ENCODE data around the gene ATF3.
"Not testable (repeated sequence)": the region's sequence is repeated elsewhere in the genome, so short reads cannot be mapped to it uniquely, and the experiment has no call there.

Gene ATF3

DNA sequence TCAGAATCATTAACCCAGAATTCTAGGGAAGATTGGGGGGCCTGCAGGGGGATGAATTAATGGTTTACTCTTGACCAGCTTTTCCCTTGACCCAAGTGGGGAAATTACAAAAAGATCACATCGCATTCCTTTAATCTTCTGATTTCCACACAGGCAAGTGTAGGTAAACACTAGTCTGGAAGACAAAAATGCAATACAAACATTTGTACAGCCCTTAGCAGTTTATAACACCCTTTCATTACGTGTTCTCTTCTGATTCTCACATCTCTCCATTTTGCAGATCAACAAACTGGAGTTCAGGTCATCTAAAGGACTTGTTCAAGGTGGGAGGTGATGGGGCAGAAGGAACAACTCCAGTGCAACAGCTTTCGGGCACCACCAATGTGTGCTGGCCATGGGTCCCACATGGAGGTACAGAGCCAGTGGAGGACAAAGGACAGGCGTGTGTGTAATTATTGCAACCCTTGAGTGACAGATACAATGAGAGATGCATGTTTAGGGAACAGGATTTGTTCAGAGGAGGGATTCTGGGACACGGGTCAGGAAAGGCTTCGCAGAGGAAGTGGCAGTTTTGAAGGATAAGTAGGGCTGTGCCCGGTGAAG lies 20.4 kb downstream of the ATF3 start:
- Histone ChIP-seq H3K36me3 (ENCODE audit: control insufficient read depth, insufficient read depth, low read length) (no peaks in the 10 kb centered on the region), H3K27ac (ENCODE audit: low read depth, low read length) (no peak overlapping the region), H3K27me3 (ENCODE audit: control insufficient read depth, insufficient read depth, low read length) (no peaks in the 10 kb centered on the region), H3K9ac (ENCODE audit: low read length) (no peak overlapping the region), H3K4me3 (ENCODE audit: low read length) (no peak overlapping the region), H3K4me1 (ENCODE audit: control insufficient read depth, insufficient read depth, low read length) (no peaks in the 10 kb centered on the region)

DNA sequence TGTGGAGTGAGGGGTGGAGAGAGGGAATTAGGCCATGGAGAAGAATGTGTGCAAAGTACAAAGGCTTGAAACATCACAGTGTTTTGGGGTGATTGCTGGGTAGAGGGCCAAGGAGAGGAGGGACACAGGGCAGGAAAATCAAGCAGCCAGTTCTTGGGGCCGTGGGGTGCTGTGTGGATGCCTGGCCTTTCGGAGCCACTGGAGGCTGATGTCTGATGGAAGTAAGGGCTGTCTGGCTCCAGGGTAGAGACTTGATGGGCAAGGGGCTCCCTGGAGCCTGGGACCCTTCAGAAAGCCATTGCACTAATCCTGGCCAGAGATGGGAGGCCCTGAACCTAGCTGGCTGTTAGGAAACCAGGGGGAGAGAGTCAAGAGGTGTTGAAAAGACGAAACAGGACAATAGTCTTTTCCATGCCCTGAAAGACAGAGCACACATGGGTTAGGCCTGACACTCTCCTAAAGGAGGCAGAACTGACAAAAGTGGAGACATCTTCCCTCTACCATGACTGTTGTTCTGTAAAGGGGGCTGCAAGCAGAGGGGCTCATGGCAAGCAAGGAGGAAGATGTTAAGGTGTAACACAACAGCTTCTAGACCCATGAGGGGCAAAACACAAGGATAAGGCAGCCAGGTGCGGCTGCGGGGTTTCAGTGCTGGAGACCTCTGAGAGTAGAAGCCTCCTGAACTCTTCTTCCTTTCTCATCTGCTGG lies 21.0 kb downstream of the ATF3 start:
- no peaks in the 10 kb centered on the region for H3K27me3 ChIP-seq (ENCODE audit: control insufficient read depth, insufficient read depth, low read length)
- no peak overlapping the region for H3K9ac ChIP-seq (ENCODE audit: low read length)
- H3K36me3 ChIP-seq (ENCODE audit: control insufficient read depth, insufficient read depth, low read length): no peaks in the 10 kb centered on the region
- no peak overlapping the region for H3K27ac ChIP-seq (ENCODE audit: low read depth, low read length)
- no peak overlapping the region for H3K4me3 ChIP-seq (ENCODE audit: low read length)
- no peaks in the 10 kb centered on the region for H3K4me1 ChIP-seq (ENCODE audit: control insufficient read depth, insufficient read depth, low read length)

DNA sequence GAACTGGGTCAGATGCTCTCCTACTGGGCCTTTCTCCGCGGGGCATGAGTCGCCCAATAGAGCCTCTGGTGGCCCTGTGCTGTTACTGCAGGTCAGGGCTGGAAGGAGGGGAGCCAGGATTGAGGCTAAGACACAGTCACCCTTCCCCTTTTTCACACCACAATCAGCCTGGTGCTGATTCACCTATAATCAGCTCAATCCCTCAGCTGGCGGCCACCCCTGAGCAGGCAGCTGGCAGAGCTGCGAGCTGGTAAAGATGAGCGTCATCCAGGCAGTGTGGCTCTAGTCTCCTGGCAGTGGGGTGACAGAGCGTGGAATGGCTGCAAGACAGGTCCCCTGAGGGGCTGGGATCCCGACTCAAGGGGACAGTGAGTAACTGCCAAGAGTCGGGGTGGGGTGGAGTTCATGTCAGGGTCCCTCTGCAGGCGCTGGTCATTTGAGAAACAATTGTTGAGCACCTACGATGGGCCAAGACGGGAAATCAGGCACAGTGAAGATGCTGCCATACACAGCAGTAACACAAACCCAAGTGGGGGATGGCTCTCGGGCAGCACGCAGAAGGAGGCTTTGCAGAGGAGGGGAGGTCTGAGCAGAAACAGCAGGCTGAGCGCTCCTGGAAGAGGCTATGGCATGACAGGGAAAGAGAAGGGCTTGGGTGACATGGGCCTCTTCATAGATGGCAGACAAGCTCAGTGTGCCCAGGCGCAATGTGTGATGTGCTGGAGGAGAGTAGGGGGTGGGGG lies 21.8 kb downstream of the ATF3 start:
- no peaks in the 10 kb centered on the region for H3K36me3 ChIP-seq (ENCODE audit: control insufficient read depth, insufficient read depth, low read length)
- H3K27ac ChIP-seq (ENCODE audit: low read depth, low read length): no peak overlapping the region
- no peak overlapping the region for H3K9ac ChIP-seq (ENCODE audit: low read length)
- H3K27me3 ChIP-seq (ENCODE audit: control insufficient read depth, insufficient read depth, low read length): no peaks in the 10 kb centered on the region
- H3K4me1 ChIP-seq (ENCODE audit: control insufficient read depth, insufficient read depth, low read length): no peaks in the 10 kb centered on the region
- no peak overlapping the region for H3K4me3 ChIP-seq (ENCODE audit: low read length)

DNA sequence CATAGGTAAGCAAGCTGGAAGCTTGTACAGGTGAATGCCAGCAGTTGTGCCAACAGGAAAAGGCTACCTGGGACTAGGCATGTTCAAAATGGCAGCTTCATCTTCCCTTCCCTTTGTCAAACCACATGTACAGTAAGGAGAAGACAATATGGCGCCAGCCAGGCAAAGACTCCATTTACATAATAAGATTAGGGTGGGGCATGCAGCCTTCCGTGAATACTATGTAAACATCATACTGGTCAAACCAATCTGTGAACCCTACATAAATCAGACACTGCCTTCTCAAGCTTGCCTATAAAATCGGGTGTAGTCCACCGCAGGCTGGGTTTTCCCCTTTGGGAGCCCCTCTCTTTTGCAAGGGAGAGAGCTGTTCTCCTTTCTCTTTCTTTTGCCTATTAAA lies 24.6 kb downstream of the ATF3 start:
- Histone ChIP-seq H3K36me3 (ENCODE audit: control insufficient read depth, insufficient read depth, low read length) (no peaks in the 10 kb centered on the region), H3K27ac (ENCODE audit: low read depth, low read length) (no peak overlapping the region), H3K4me3 (ENCODE audit: low read length) (no peak overlapping the region), H3K9ac (ENCODE audit: low read length) (no peak overlapping the region), H3K4me1 (ENCODE audit: control insufficient read depth, insufficient read depth, low read length) (peaks cover 4% of the 10 kb centered on the region), H3K27me3 (ENCODE audit: control insufficient read depth, insufficient read depth, low read length) (no peaks in the 10 kb centered on the region)

DNA sequence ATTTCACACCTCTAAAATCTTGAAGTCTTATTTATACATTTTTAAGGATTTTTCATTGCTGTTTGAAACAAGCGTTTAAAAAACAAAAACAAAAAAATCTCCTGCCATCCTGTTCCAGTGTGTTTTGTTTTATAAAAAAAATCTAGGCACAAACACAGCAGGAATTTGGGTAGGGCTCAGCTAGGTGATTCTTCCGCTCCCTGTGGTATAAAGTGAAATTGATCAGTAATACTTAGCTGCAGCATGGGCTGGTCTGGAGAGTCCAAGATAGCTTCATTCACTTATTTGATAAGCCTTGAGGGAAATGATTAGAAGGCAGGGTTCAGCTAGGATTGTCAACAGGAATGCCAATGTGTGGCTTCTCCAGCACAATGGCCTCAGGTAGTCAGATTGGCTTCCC lies 25.7 kb downstream of the ATF3 start:
- no peak overlapping the region for H3K4me3 ChIP-seq (ENCODE audit: low read length)
- no peaks in the 10 kb centered on the region for H3K36me3 ChIP-seq (ENCODE audit: control insufficient read depth, insufficient read depth, low read length)
- H3K27me3 ChIP-seq (ENCODE audit: control insufficient read depth, insufficient read depth, low read length): no peaks in the 10 kb centered on the region
- H3K27ac ChIP-seq (ENCODE audit: low read depth, low read length): no peak overlapping the region
- peaks cover 4% of the 10 kb centered on the region for H3K4me1 ChIP-seq (ENCODE audit: control insufficient read depth, insufficient read depth, low read length)
- no peak overlapping the region for H3K9ac ChIP-seq (ENCODE audit: low read length)

DNA sequence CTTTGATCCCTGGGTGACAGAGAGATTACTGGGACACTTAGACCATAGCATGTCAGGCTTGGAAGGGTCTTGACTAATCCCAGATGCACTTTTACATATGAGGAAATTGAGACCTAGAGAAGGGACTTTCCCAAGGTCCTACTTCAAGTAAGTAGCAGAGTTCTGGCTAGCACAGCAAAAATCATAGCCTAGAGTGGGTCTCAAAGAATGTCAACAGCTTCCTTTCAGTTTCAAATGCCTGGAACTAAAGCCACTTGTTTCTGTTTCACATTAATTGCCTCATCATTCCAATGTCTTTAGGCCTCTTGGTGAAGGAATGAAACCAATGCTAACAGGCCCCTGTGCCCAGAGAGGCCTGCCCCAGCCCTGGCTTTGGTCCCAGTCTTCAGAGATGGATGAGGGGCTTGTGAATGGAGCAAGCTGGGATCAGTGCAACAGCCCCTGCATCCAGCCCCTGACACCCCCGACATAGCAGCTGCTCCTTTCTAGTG lies 26.6 kb downstream of the ATF3 start:
- no peaks in the 10 kb centered on the region for H3K27me3 ChIP-seq (ENCODE audit: control insufficient read depth, insufficient read depth, low read length)
- no peaks in the 10 kb centered on the region for H3K36me3 ChIP-seq (ENCODE audit: control insufficient read depth, insufficient read depth, low read length)
- H3K4me1 ChIP-seq (ENCODE audit: control insufficient read depth, insufficient read depth, low read length): peaks cover 4% of the 10 kb centered on the region
- H3K4me3 ChIP-seq (ENCODE audit: low read length): no peak overlapping the region
- H3K9ac ChIP-seq (ENCODE audit: low read length): no peak overlapping the region
- H3K27ac ChIP-seq (ENCODE audit: low read depth, low read length): no peak overlapping the region

DNA sequence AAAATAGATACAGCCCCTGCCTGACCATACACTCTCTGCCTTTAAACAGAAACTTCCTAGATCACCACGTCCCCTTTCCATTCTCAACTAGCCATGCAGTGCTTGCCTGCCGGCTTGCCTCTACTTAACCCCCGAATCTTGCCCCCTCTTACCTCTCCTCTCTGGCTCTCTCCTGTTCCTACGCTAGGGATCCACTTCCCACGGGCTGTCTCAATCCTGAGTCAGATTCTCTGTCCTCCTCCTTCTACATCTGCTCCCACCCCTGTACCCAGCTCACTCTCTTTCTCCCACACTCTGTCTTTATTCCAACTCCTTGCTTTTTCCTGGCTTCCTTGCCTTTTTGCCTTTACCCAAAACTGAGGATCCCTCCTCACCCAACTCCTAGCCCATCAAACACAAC lies 29.3 kb downstream of the ATF3 start:
- Histone ChIP-seq H3K27ac (ENCODE audit: low read depth, low read length) (no peak overlapping the region), H3K4me1 (ENCODE audit: control insufficient read depth, insufficient read depth, low read length) (peaks cover 4% of the 10 kb centered on the region), H3K27me3 (ENCODE audit: control insufficient read depth, insufficient read depth, low read length) (no peaks in the 10 kb centered on the region), H3K4me3 (ENCODE audit: low read length) (no peak overlapping the region), H3K9ac (ENCODE audit: low read length) (no peak overlapping the region), H3K36me3 (ENCODE audit: control insufficient read depth, insufficient read depth, low read length) (no peaks in the 10 kb centered on the region)

DNA sequence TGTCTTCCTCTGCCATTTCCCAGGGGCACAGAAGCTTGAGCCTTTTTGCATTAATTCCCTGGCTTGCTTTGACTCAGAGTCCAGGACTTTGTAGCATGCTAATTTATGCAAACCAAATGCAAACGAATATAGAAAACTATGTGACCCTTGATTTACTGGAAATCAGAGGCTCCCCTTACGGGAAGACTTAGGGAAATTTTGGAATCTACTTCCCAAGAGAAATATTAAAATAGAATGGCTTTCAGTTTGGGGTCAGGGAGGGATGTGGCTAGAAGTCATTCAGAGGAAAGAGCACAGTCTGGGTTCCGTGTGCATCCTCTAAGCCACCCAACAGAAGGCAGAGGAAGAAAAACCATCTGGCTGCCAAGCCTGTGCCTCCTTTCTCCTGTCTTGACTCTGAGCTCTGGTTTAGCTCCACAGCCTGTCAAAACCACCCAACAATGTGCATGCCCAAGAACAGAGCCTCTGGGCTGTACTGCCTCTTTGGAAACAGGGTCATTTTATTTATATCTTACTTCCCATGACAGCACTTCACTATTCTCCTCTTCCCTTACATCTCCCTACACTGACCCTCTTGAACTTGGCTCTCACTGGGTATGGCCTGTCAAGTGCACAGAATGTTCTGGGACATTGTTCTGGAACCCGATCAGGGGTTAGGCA lies 30.1 kb downstream of the ATF3 start:
- H3K4me3 ChIP-seq (ENCODE audit: low read length): no peak overlapping the region
- no peak overlapping the region for H3K9ac ChIP-seq (ENCODE audit: low read length)
- no peaks in the 10 kb centered on the region for H3K27me3 ChIP-seq (ENCODE audit: control insufficient read depth, insufficient read depth, low read length)

DNA sequence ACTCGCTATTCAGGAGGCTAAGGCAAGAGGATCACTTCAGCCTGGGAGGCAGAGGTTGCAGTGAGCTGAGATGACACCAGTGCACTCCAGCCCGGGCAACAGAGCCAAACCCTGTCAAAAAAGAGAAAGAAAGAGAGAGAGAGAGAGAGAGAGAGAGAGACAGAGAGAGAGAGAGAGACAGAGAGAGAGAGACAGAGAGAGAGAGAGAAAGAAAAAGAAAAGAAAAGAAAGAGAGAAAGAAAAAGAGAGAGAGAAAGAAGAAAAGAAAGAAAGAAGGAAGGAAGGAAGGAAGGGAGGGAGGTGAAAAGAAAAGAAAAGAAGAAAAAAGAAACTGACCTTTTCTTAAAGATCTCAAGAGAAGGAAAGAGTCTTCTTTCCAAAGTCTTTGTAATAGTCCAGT lies 31.0 kb downstream of the ATF3 start:
- not testable (repeated sequence) for H3K27me3 ChIP-seq (ENCODE audit: control insufficient read depth, insufficient read depth, low read length); H3K36me3 ChIP-seq (ENCODE audit: control insufficient read depth, insufficient read depth, low read length); H3K4me1 ChIP-seq (ENCODE audit: control insufficient read depth, insufficient read depth, low read length); H3K27ac ChIP-seq (ENCODE audit: low read depth, low read length); H3K9ac ChIP-seq (ENCODE audit: low read length); H3K4me3 ChIP-seq (ENCODE audit: low read length)

More for the DNA sequence above, 30.1 kb downstream of the ATF3 start:
- Histone ChIP-seq H3K27ac (ENCODE audit: low read depth, low read length) (peak overlapping the region; percentile 54), H3K36me3 (ENCODE audit: control insufficient read depth, insufficient read depth, low read length) (no peaks in the 10 kb centered on the region), H3K4me1 (ENCODE audit: control insufficient read depth, insufficient read depth, low read length) (peaks cover 4% of the 10 kb centered on the region)

DNA sequence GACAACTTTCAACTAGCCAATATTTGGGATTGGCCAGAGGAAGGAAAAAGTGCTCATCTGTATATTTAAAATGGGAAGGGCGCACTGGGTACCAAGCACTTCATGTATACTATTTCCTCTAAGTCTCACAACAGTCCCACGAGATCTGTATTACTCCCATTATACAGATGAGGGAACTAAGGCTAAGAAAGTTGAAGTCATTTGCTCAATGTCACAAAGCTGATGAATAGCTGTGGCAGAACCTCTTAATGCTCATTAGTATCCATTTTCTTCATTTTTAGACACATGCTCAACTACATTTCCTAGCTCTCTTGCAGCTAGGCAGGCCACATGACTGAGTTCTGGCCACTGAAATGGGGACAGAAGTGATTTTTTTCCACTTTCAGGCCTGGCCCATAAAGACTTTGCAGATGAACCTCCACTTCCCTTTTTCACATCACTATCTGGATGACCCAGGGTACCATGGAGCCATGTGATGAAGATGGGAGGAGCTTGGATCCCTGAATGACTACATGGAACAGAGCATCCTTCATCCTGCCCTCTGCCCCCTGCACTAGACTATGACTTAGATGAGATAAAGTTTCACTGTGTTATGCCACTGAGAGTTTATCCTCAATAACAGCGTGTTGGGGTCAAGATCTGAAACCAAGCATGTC lies 31.8 kb downstream of the ATF3 start:
- Histone ChIP-seq H3K27me3 (ENCODE audit: control insufficient read depth, insufficient read depth, low read length) (no peaks in the 10 kb centered on the region), H3K4me3 (ENCODE audit: low read length) (no peak overlapping the region), H3K36me3 (ENCODE audit: control insufficient read depth, insufficient read depth, low read length) (no peaks in the 10 kb centered on the region), H3K9ac (ENCODE audit: low read length) (no peak overlapping the region), H3K4me1 (ENCODE audit: control insufficient read depth, insufficient read depth, low read length) (peaks cover 4% of the 10 kb centered on the region), H3K27ac (ENCODE audit: low read depth, low read length) (no peak overlapping the region)

DNA sequence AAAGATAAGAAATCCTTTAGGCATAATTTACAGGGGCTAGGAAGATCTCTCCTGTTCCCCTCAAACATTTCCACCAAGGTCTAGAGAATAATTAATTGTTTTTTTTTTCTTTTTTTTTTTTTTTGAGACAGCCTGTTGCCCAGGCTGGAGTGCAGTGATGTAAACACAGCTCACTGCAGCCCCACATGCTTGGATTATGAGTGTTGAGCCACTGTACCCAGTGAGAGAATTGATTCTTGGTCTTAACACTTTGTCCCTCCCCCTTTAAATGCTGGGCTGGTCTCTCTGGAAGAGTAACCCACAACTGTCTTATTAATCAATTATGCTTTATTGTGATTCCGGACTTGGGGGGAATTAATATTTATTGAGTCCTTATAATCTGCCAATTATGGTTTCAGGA lies 33.4 kb downstream of the ATF3 start:
- H3K4me1 ChIP-seq (ENCODE audit: control insufficient read depth, insufficient read depth, low read length): no peaks in the 10 kb centered on the region
- no peak overlapping the region for H3K4me3 ChIP-seq (ENCODE audit: low read length)
- no peaks in the 10 kb centered on the region for H3K36me3 ChIP-seq (ENCODE audit: control insufficient read depth, insufficient read depth, low read length)
- H3K27me3 ChIP-seq (ENCODE audit: control insufficient read depth, insufficient read depth, low read length): no peaks in the 10 kb centered on the region
- no peak overlapping the region for H3K27ac ChIP-seq (ENCODE audit: low read depth, low read length)
- no peak overlapping the region for H3K9ac ChIP-seq (ENCODE audit: low read length)

DNA sequence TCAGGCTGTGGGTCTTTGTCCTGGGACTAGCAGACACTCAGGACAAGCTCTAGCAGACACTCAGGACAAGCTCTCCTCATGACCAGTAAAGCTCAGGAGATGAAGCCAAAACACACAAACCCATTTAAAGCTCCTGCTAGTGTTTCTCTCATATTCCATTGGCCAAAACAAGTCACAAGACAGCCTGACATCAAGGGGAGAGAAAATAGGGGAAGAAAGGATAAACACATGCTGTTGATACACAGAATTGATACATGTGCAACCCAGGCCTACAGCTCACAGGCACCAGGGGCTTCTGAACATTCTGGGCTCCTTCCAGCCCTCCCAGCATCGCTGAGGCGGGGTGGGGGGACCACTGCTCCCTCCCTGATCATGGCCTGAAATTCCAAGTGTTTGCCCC lies 35.3 kb downstream of the ATF3 start:
- Histone ChIP-seq H3K9ac (ENCODE audit: low read length) (no peak overlapping the region), H3K27ac (ENCODE audit: low read depth, low read length) (no peak overlapping the region), H3K27me3 (ENCODE audit: control insufficient read depth, insufficient read depth, low read length) (no peaks in the 10 kb centered on the region), H3K4me3 (ENCODE audit: low read length) (no peak overlapping the region), H3K36me3 (ENCODE audit: control insufficient read depth, insufficient read depth, low read length) (no peaks in the 10 kb centered on the region), H3K4me1 (ENCODE audit: control insufficient read depth, insufficient read depth, low read length) (no peaks in the 10 kb centered on the region)
